HepG2 (cell line): Measurements from ENCODE around the gene ITK. TPM values are rescaled to one million over a fixed set of nuclear protein-coding genes. Genes with fewer than 3 reads are reported as not detected.

ENCODE experiments used
- CBFB ChIP-seq: sonication (generic); formaldehyde crosslinking; IDR thresholded peaks from 2 replicates; pipeline ENCODE4 v1.4.0; 2020; ENCODE audit warnings: missing genetic modification reagents
- CHD2 ChIP-seq: IDR thresholded peaks from 2 replicates; pipeline ENCODE4 v1.6.1; 2011; ENCODE audit warnings: low read depth, low read length, improper control_type of control experiment
- EED ChIP-seq: sonication (generic); formaldehyde crosslinking; IDR thresholded peaks from 2 replicates; pipeline ENCODE4 v1.5.0; 2020; ENCODE audit warnings: mild to moderate bottlenecking, missing genetic modification reagents
- ETV6 ChIP-seq: sonication (generic); formaldehyde crosslinking; conservative IDR thresholded peaks from 2 replicates; pipeline ENCODE4 v1.4.0; 2020; ENCODE audit warnings: missing genetic modification reagents
- HDAC2 ChIP-seq: sonication (generic); formaldehyde crosslinking; IDR thresholded peaks from 2 replicates; pipeline ENCODE4 v1.4.0; 2020; ENCODE audit warnings: missing genetic modification reagents
- HOXA5 ChIP-seq: sonication (generic); formaldehyde crosslinking; IDR thresholded peaks from 2 replicates; pipeline ENCODE4 v1.4.0; 2020; ENCODE audit warnings: missing genetic modification reagents
- IRX3 ChIP-seq: sonication (generic); formaldehyde crosslinking; IDR thresholded peaks from 2 replicates; pipeline ENCODE4 v1.8.1; 2023; ENCODE audit warnings: mild to moderate bottlenecking, low read depth, missing genetic modification reagents, borderline replicate concordance
- MEIS2 ChIP-seq: sonication (generic); formaldehyde crosslinking; IDR thresholded peaks from 2 replicates; pipeline ENCODE4 v1.9.0; 2021; ENCODE audit warnings: mild to moderate bottlenecking, missing genetic modification reagents
- MXI1 ChIP-seq: IDR thresholded peaks from 3 replicates; pipeline ENCODE4 v1.6.1; 2012; ENCODE audit warnings: low read depth, low read length, inconsistent platforms, borderline replicate concordance
- NFKB2 ChIP-seq: sonication (generic); formaldehyde crosslinking; IDR thresholded peaks from 2 replicates; pipeline ENCODE4 v1.4.0; 2020; ENCODE audit warnings: missing genetic modification reagents, borderline replicate concordance
- NFYB ChIP-seq: sonication (generic); formaldehyde crosslinking; IDR thresholded peaks from 2 replicates; pipeline ENCODE4 v1.4.0; 2020; ENCODE audit warnings: missing genetic modification reagents
- PHF21A ChIP-seq: sonication (generic); formaldehyde crosslinking; IDR thresholded peaks from 2 replicates; pipeline ENCODE4 v1.5.0; 2020; ENCODE audit warnings: mild to moderate bottlenecking, missing genetic modification reagents
- PHF8 ChIP-seq: sonication (generic); formaldehyde crosslinking; IDR thresholded peaks from 2 replicates; pipeline ENCODE4 v1.5.0; 2020; ENCODE audit warnings: missing genetic modification reagents
- SOX6 ChIP-seq, 2 experiments: fragments of 450-650 bp in 1 of 2; sonication (generic) in 1 of 2; formaldehyde crosslinking in 1 of 2; IDR thresholded peaks; 2 replicates each; pipeline versions ENCODE4 v1.4.0 to v1.6.1; 2017 to 2020; ENCODE audit warnings: antibody characterized with exemption in 1 of 2, mild to moderate bottlenecking in 1 of 2, missing genetic modification reagents in 1 of 2
- SRF ChIP-seq: IDR thresholded peaks from 2 replicates; pipeline ENCODE4 v1.6.1; 2011; ENCODE audit warnings: mild to moderate bottlenecking, low read depth, low read length, moderate library complexity
- SYNCRIP ChIP-seq: fragments of 200-400 bp; formaldehyde crosslinking; IDR thresholded peaks from 2 replicates; pipeline ENCODE4 v1.6.1; 2018; ENCODE audit warnings: mild to moderate bottlenecking, low read depth, low read length; ENCODE audit not compliant: insufficient read depth
- ZBTB3 ChIP-seq: sonication (generic); formaldehyde crosslinking; IDR thresholded peaks from 2 replicates; pipeline ENCODE4 v1.4.0; 2020; ENCODE audit warnings: low read depth, mild to moderate bottlenecking, moderate library complexity, missing genetic modification reagents, borderline replicate concordance
- ZBTB38 ChIP-seq: sonication (generic); formaldehyde crosslinking; IDR thresholded peaks from 2 replicates; pipeline ENCODE4 v1.5.1; 2020; ENCODE audit warnings: mild to moderate bottlenecking, missing genetic modification reagents
- ZNF234 ChIP-seq: sonication (generic); formaldehyde crosslinking; conservative IDR thresholded peaks from 2 replicates; pipeline ENCODE4 v1.5.1; 2020; ENCODE audit warnings: mild to moderate bottlenecking, missing genetic modification reagents
- ZNF264 ChIP-seq: sonication (generic); formaldehyde crosslinking; IDR thresholded peaks from 2 replicates; pipeline ENCODE4 v1.4.0; 2020; ENCODE audit warnings: missing genetic modification reagents
- ZNF362 ChIP-seq: sonication (generic); formaldehyde crosslinking; IDR thresholded peaks from 2 replicates; pipeline ENCODE4 v1.4.0; 2020; ENCODE audit warnings: missing genetic modification reagents, mild to moderate bottlenecking, borderline replicate concordance
- ZNF367 ChIP-seq: sonication (generic); formaldehyde crosslinking; IDR thresholded peaks from 2 replicates; pipeline ENCODE4 v1.4.0; 2020; ENCODE audit warnings: missing genetic modification reagents, borderline replicate concordance
- ZNF501 ChIP-seq: sonication (generic); formaldehyde crosslinking; IDR thresholded peaks from 2 replicates; pipeline ENCODE4 v1.5.1; 2020; ENCODE audit warnings: mild to moderate bottlenecking, moderate library complexity, missing genetic modification reagents
- ZNF550 ChIP-seq: sonication (generic); formaldehyde crosslinking; IDR thresholded peaks from 2 replicates; pipeline ENCODE4 v1.4.0; 2020; ENCODE audit warnings: mild to moderate bottlenecking, missing genetic modification reagents, borderline replicate concordance
- ZNF724P ChIP-seq: sonication (generic); formaldehyde crosslinking; IDR thresholded peaks from 2 replicates; pipeline ENCODE4 v1.8.0; 2022; ENCODE audit warnings: missing genetic modification reagents, borderline replicate concordance
- ZNF773 ChIP-seq: sonication (generic); formaldehyde crosslinking; IDR thresholded peaks from 2 replicates; pipeline ENCODE4 v1.4.0; 2020; ENCODE audit warnings: missing genetic modification reagents, borderline replicate concordance
- polyA plus RNA-seq, 8 experiments: library from polyadenylated mRNA; depleted of rRNA in 3 of 8; stranded (reverse) in 7 of 8; unstranded in 1 of 8; fragments of >200 nt; fragmentation: Illumina TruSeq in 4 of 8; extraction: Trizol in 4 of 8; gene quantifications; 2 replicates each; pipeline versions ENCODE4 v1.2.1 to v1.2.3, GENCODE V29; 2011 to 2016; ENCODE audit warnings: low read depth in 4 of 8, missing spikeins in 1 of 8, mixed read lengths in 1 of 8; ENCODE audit not compliant: insufficient read depth in 1 of 8
- total RNA-seq, 5 experiments: library from RNA; depleted of rRNA; stranded (reverse); fragments of >200 nt; fragmentation: Illumina TruSeq; extraction: Trizol; gene quantifications; 2 replicates each; pipeline ENCODE4 v1.2.3, GENCODE V29; 2016; ENCODE audit warnings: low read depth in 1 of 5
- TF ChIP-seq, protein P1 (sequence below): fragments of 450-650 bp; IDR thresholded peaks from 2 replicates; pipeline ENCODE4 v1.6.1; 2017; ENCODE audit warnings: mild to moderate bottlenecking

The ITK gene
- total and polyA plus RNA-seq, 2 of the 13 experiments (the other 11 are each of a cell fraction or from before 2014, with no cell fraction given), result 0.01 TPM; not detected in 1

GRCh38 chr5:157265714-157266285 is 85.2 kb downstream of the ITK start, which contains the start of gene CYFIP2 (continued):
- TF ChIP-seq EED (CRISPR knock-in tag) (no peak), SYNCRIP (no peak), HDAC2 (CRISPR knock-in tag) (no peak), ZNF501 (CRISPR knock-in tag) (no peak), MXI1 (no peak), CHD2 (no peak), NFYB (CRISPR knock-in tag) (no peak), PHF21A (CRISPR knock-in tag) (no peak), ZNF550 (no peak), ZNF773 (CRISPR knock-in tag) (peak; percentile 17; the same call in 1 of the 2 replicates), HOXA5 (CRISPR knock-in tag) (peak; percentile 44), ZNF264 (no peak), SOX6 (IDR thresholded peaks at IDR 0.05) (no peak), SOX6 (CRISPR knock-in tag; IDR thresholded peaks at IDR 0.05) (no peak), CBFB (no peak), ZNF367 (CRISPR knock-in tag) (no peak; the same call in 1 of the 2 replicates), NFKB2 (CRISPR knock-in tag) (peak; percentile 72; the same call in 1 of the 2 replicates), MEIS2 (0 out of 2 replicates have a peak, but pooled peaks have one; percentile 47), PHF8 (CRISPR knock-in tag) (no peak), ZBTB38 (no peak), ZNF234 (CRISPR knock-in tag) (no peak), ETV6 (CRISPR knock-in tag) (no peak), SRF (no peak), IRX3 (CRISPR knock-in tag) (no peak), ZNF362 (CRISPR knock-in tag) (no peak), ZNF724P (CRISPR knock-in tag) (no peak), ZBTB3 (CRISPR knock-in tag) (no peak)
- TF ChIP-seq, protein P1, sequence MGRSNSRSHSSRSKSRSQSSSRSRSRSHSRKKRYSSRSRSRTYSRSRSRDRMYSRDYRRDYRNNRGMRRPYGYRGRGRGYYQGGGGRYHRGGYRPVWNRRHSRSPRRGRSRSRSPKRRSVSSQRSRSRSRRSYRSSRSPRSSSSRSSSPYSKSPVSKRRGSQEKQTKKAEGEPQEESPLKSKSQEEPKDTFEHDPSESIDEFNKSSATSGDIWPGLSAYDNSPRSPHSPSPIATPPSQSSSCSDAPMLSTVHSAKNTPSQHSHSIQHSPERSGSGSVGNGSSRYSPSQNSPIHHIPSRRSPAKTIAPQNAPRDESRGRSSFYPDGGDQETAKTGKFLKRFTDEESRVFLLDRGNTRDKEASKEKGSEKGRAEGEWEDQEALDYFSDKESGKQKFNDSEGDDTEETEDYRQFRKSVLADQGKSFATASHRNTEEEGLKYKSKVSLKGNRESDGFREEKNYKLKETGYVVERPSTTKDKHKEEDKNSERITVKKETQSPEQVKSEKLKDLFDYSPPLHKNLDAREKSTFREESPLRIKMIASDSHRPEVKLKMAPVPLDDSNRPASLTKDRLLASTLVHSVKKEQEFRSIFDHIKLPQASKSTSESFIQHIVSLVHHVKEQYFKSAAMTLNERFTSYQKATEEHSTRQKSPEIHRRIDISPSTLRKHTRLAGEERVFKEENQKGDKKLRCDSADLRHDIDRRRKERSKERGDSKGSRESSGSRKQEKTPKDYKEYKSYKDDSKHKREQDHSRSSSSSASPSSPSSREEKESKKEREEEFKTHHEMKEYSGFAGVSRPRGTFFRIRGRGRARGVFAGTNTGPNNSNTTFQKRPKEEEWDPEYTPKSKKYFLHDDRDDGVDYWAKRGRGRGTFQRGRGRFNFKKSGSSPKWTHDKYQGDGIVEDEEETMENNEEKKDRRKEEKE, result no peak
